Activated CD4-positive, alpha-beta memory T cell treated with anti-CD3 and anti-CD28 coated beads for 36 hours (primary cell): ENCODE measurements around the gene TSPYL1. TPM values are rescaled to one million over a fixed set of nuclear protein-coding genes. Genes with fewer than 3 reads are reported as not detected.
A peak's percentile ranks its signal among the peaks of the same experiment; 100 is the strongest.

Source experiments
- CTCF ChIA-PET: fragments of 350-600 bp; sonication (Branson Sonifier 250); formaldehyde crosslinking; loops from one replicate; lab custom pipeline; 2021; ENCODE audit warnings: antibody characterized with exemption, inconsistent platforms; lab: Charles Lee
- POLR2A ChIA-PET: fragments of 350-600 bp; sonication (Branson Sonifier 250); formaldehyde crosslinking; loops from one replicate; lab custom pipeline; 2021; ENCODE audit warnings: antibody characterized with exemption; lab: Charles Lee
- DNase-seq: peaks from one replicate; pipeline ENCODE4 v3.0.0-alpha.2; 2020
- H3K27ac Mint-ChIP-seq: one replicate; pipeline ENCODE4 v1.8.0; 2021; ENCODE audit warnings: mixed read lengths
- H3K27me3 Mint-ChIP-seq: one replicate; pipeline ENCODE4 v1.8.0; 2021; ENCODE audit warnings: mixed read lengths
- H3K36me3 Mint-ChIP-seq: one replicate; pipeline ENCODE4 v1.8.0; 2021; ENCODE audit warnings: mixed read lengths
- H3K4me1 Mint-ChIP-seq: one replicate; pipeline ENCODE4 v1.8.0; 2021; ENCODE audit warnings: low read depth, mixed read lengths
- H3K4me3 Mint-ChIP-seq: one replicate; pipeline ENCODE4 v1.8.0; 2021; ENCODE audit warnings: mild to moderate bottlenecking, mixed read lengths
- H3K9me3 Mint-ChIP-seq: one replicate; pipeline ENCODE4 v1.8.0; 2021; ENCODE audit warnings: mixed read lengths
- intact Hi-C: fragments of 100-400 bp; cut with micrococcal nuclease; formaldehyde crosslinking; loops from one replicate; pipeline ENCODE4 v1.15.1; 2023
- total RNA-seq, 2 experiments: library from RNA; stranded (reverse); gene quantifications; one replicate each; pipeline ENCODE4 v1.2.3, GENCODE V29; 2021

TSPYL1 gene
- total RNA-seq, 2 experiments from 2014 or later, result 41.4 to 42.0 TPM

GRCh38 chr6:116255246-116255800 lies 24.4 kb downstream of the TSPYL1 start:
- POLR2A ChIA-PET, result interaction anchor here (1.9 kb wide), 1 partner anchor 25 kb away, joined by 12 read pairs; the partner anchor contains the start of gene TSPYL1
- Mint-ChIP-seq H3K4me3 (no peak overlapping the region), H3K36me3 (peaks cover 12% of the 10 kb centered on the region), H3K4me1 (peaks cover 4% of the 10 kb centered on the region), H3K27ac (no peak overlapping the region), H3K27me3 (no peaks in the 10 kb centered on the region), H3K9me3 (no peaks in the 10 kb centered on the region)
- CTCF ChIA-PET, result interaction anchor here (4.4 kb wide), 1 partner anchor 13 kb away, joined by 20 read pairs; no protein-coding TSS in a partner anchor
- no peak for DNase-seq
- intact Hi-C loops, result no loop called here

- no peaks in the 10 kb centered on the region for H3K27me3 Mint-ChIP-seq
- H3K9me3 Mint-ChIP-seq, result no peaks in the 10 kb centered on the region
- CTCF ChIA-PET, result interaction anchor here (0.5 to 4.4 kb wide), 3 partner anchors 14 to 37 kb away, joined by 3 to 20 read pairs (median 14); no protein-coding TSS in a partner anchor
- intact Hi-C loops, result loop anchor here (1.0 kb wide), 5 partner anchors 14 to 317 kb away; partner anchors contain the start of genes RWDD1 and TSPYL1
- DNase-seq, result no peak
- H3K27ac Mint-ChIP-seq, result no peak overlapping the region
- POLR2A ChIA-PET, result interaction anchor here (0.6 to 1.9 kb wide), 5 partner anchors 10 to 316 kb away, joined by 3 to 12 read pairs (median 3); partner anchors contain the start of gene TSPYL1
- peaks cover 9% of the 10 kb centered on the region for H3K36me3 Mint-ChIP-seq
- no peak overlapping the region for H3K4me3 Mint-ChIP-seq
- peaks cover 4% of the 10 kb centered on the region for H3K4me1 Mint-ChIP-seq
These were observed 25.3 kb downstream of the TSPYL1 start for GRCh38 chr6:116254297-116255056.

- Mint-ChIP-seq H3K4me1 (peaks cover 8% of the 10 kb centered on the region), H3K36me3 (peaks cover 9% of the 10 kb centered on the region), H3K27ac (no peak within 1 kb of the TSS), H3K27me3 (no peaks in the 10 kb centered on the region), H3K4me3 (no peak within 1 kb of the TSS), H3K9me3 (no peaks in the 10 kb centered on the region)
- DNase-seq, result peak; percentile 95
- ChIA-PET POLR2A (interaction anchor here (0.6 to 1.9 kb wide), 5 partner anchors 11 to 317 kb away, joined by 3 to 12 read pairs (median 3); partner anchors contain the start of gene TSPYL1), CTCF (interaction anchor here (1.0 to 4.4 kb wide), 3 partner anchors 15 to 307 kb away, joined by 3 to 20 read pairs (median 14); no protein-coding TSS in a partner anchor)
- intact Hi-C loops, result loop anchor here (1.0 kb wide), 5 partner anchors 15 to 318 kb away; partner anchors contain the start of genes RWDD1 and TSPYL1
These were observed 26.0 kb downstream of the TSPYL1 start, which contains the start of gene TSPYL4 for GRCh38 chr6:116253505-116254296. TSPYL4 (minus strand) TSS chr6:116254075; CDS start chr6:116254008, 67 bp downstream.

- ChIA-PET CTCF (interaction anchor here (1.0 to 4.4 kb wide), 3 partner anchors 15 to 308 kb away, joined by 3 to 20 read pairs (median 14); no protein-coding TSS in a partner anchor), POLR2A (interaction anchor here (0.6 to 2.6 kb wide), 3 partner anchors 11 to 26 kb away, joined by 3 to 13 read pairs (median 3); partner anchors contain the start of gene TSPYL1)
- H3K4me1 Mint-ChIP-seq, result peaks cover 13% of the 10 kb centered on the region
- no peaks in the 10 kb centered on the region for H3K27me3 Mint-ChIP-seq
- intact Hi-C loops, result no loop called here
- H3K4me3 Mint-ChIP-seq, result no peak overlapping the region
- no peak for DNase-seq
- H3K27ac Mint-ChIP-seq, result no peak overlapping the region
- no peaks in the 10 kb centered on the region for H3K9me3 Mint-ChIP-seq
- H3K36me3 Mint-ChIP-seq, result peaks cover 9% of the 10 kb centered on the region
These were observed 26.6 kb downstream of the TSPYL1 start for GRCh38 chr6:116253188-116253504.

- Mint-ChIP-seq H3K9me3 (no peaks in the 10 kb centered on the region), H3K4me3 (no peak overlapping the region), H3K27me3 (no peaks in the 10 kb centered on the region), H3K4me1 (peaks cover 10% of the 10 kb centered on the region), H3K36me3 (peaks cover 9% of the 10 kb centered on the region), H3K27ac (no peak overlapping the region)
- no peak for DNase-seq
- ChIA-PET POLR2A (interaction anchor here (2.6 kb wide), 1 partner anchor 28 kb away, joined by 13 read pairs; the partner anchor contains the start of gene TSPYL1), CTCF (interaction anchor here (1.0 to 2.9 kb wide), 2 partner anchors 34 to 309 kb away, joined by 3 to 14 read pairs; no protein-coding TSS in a partner anchor)
- intact Hi-C loops, result no loop called here
These were observed 28.0 kb downstream of the TSPYL1 start for GRCh38 chr6:116251568-116252384.

- H3K4me3 Mint-ChIP-seq, result no peak overlapping the region
- ChIA-PET POLR2A (no interaction called here), CTCF (interaction anchor here (1.0 to 1.1 kb wide), 2 partner anchors 40 to 312 kb away, joined by 3 read pairs; no protein-coding TSS in a partner anchor)
- DNase-seq, result no peak
- intact Hi-C loops, result no loop called here
- no peaks in the 10 kb centered on the region for H3K27me3 Mint-ChIP-seq
- H3K27ac Mint-ChIP-seq, result no peak overlapping the region
- H3K36me3 Mint-ChIP-seq, result peaks cover 11% of the 10 kb centered on the region
- H3K9me3 Mint-ChIP-seq, result no peaks in the 10 kb centered on the region
- peaks cover 10% of the 10 kb centered on the region for H3K4me1 Mint-ChIP-seq
These were observed 31.2 kb downstream of the TSPYL1 start for GRCh38 chr6:116248577-116248976.

GRCh38 chr6:116247285-116247684 lies 32.4 kb downstream of the TSPYL1 start:
- CTCF ChIA-PET, result interaction anchor here (0.9 to 1.0 kb wide), 2 partner anchors 27 to 41 kb away, joined by 3 read pairs; no protein-coding TSS in a partner anchor
- peaks cover 10% of the 10 kb centered on the region for H3K4me1 Mint-ChIP-seq
- no peaks in the 10 kb centered on the region for H3K27me3 Mint-ChIP-seq
- H3K36me3 Mint-ChIP-seq, result peaks cover 8% of the 10 kb centered on the region
- H3K9me3 Mint-ChIP-seq, result no peaks in the 10 kb centered on the region
- POLR2A ChIA-PET, result no interaction called here
- no peak overlapping the region for H3K27ac Mint-ChIP-seq
- intact Hi-C loops, result no loop called here
- DNase-seq, result no peak
- H3K4me3 Mint-ChIP-seq, result no peak overlapping the region

GRCh38 chr6:116246089-116246488 lies 33.6 kb downstream of the TSPYL1 start:
- Mint-ChIP-seq H3K36me3 (peaks cover 2% of the 10 kb centered on the region), H3K4me3 (no peak overlapping the region), H3K27ac (no peak overlapping the region), H3K4me1 (peaks cover 10% of the 10 kb centered on the region), H3K9me3 (no peaks in the 10 kb centered on the region), H3K27me3 (no peaks in the 10 kb centered on the region)
- POLR2A ChIA-PET, result no interaction called here
- no peak for DNase-seq
- CTCF ChIA-PET, result interaction anchor here (1.0 to 1.1 kb wide), 2 partner anchors 23 to 28 kb away, joined by 3 to 4 read pairs; no protein-coding TSS in a partner anchor
- intact Hi-C loops, result no loop called here

- DNase-seq, result no peak
- no peaks in the 10 kb centered on the region for H3K27me3 Mint-ChIP-seq
- ChIA-PET POLR2A (no interaction called here), CTCF (no interaction called here)
- peaks cover 10% of the 10 kb centered on the region for H3K4me1 Mint-ChIP-seq
- no peaks in the 10 kb centered on the region for H3K9me3 Mint-ChIP-seq
- H3K27ac Mint-ChIP-seq, result no peak overlapping the region
- intact Hi-C loops, result no loop called here
- no peak overlapping the region for H3K4me3 Mint-ChIP-seq
- peaks cover 4% of the 10 kb centered on the region for H3K36me3 Mint-ChIP-seq
These were observed 35.4 kb downstream of the TSPYL1 start for GRCh38 chr6:116244284-116244683.

GRCh38 chr6:116239856-116240255 lies 39.9 kb downstream of the TSPYL1 start:
- intact Hi-C loops, result no loop called here
- Mint-ChIP-seq H3K9me3 (no peaks in the 10 kb centered on the region), H3K4me1 (no peaks in the 10 kb centered on the region), H3K27ac (no peak overlapping the region), H3K4me3 (no peak overlapping the region), H3K36me3 (peaks cover 4% of the 10 kb centered on the region), H3K27me3 (no peaks in the 10 kb centered on the region)
- ChIA-PET POLR2A (no interaction called here), CTCF (no interaction called here)
- DNase-seq, result no peak
